ACC112 (cell line): ENCODE data around the gene PTPRN2.

Source experiments
- H2AFZ ChIP-seq: fragments of 200-600 bp; sonication (generic); one replicate; pipeline ENCODE4 v1.6.0; 2017; ENCODE audit warnings: antibody characterized with exemption, low read length; ENCODE audit not compliant: unreplicated experiment
- H3K27ac ChIP-seq: fragments of 200-600 bp; sonication (generic); 2 replicates; pipeline ENCODE4 v1.5.1; 2014; ENCODE audit warnings: low read depth, mild to moderate bottlenecking, antibody characterized with exemption, low read length, moderate library complexity
- H3K27me3 ChIP-seq: fragments of 200-600 bp; sonication (generic); 2 replicates; pipeline ENCODE4 v1.6.1; 2014; ENCODE audit warnings: mild to moderate bottlenecking, antibody characterized with exemption, low read length, moderate library complexity, mixed read lengths; ENCODE audit not compliant: insufficient read depth
- H3K36me3 ChIP-seq: fragments of 200-600 bp; sonication (generic); 2 replicates; pipeline ENCODE4 v1.6.1; 2016; ENCODE audit warnings: mild to moderate bottlenecking, antibody characterized with exemption, low read length, moderate library complexity, mixed read lengths; ENCODE audit not compliant: insufficient read depth
- H3K4me1 ChIP-seq: fragments of 200-600 bp; sonication (generic); one replicate; pipeline ENCODE4 v1.6.1; 2016; ENCODE audit warnings: low read length, mixed read lengths; ENCODE audit not compliant: insufficient read depth, unreplicated experiment, control insufficient read depth
- H3K4me3 ChIP-seq: fragments of 200-600 bp; sonication (generic); 2 replicates; pipeline ENCODE4 v1.5.1; 2014; ENCODE audit warnings: mild to moderate bottlenecking, low read depth, low read length
- H3K79me2 ChIP-seq: fragments of 200-600 bp; sonication (generic); one replicate; pipeline ENCODE4 v1.6.0; 2016; ENCODE audit warnings: low read length; ENCODE audit not compliant: control insufficient read depth, unreplicated experiment, insufficient read depth

PTPRN2 gene

DNA sequence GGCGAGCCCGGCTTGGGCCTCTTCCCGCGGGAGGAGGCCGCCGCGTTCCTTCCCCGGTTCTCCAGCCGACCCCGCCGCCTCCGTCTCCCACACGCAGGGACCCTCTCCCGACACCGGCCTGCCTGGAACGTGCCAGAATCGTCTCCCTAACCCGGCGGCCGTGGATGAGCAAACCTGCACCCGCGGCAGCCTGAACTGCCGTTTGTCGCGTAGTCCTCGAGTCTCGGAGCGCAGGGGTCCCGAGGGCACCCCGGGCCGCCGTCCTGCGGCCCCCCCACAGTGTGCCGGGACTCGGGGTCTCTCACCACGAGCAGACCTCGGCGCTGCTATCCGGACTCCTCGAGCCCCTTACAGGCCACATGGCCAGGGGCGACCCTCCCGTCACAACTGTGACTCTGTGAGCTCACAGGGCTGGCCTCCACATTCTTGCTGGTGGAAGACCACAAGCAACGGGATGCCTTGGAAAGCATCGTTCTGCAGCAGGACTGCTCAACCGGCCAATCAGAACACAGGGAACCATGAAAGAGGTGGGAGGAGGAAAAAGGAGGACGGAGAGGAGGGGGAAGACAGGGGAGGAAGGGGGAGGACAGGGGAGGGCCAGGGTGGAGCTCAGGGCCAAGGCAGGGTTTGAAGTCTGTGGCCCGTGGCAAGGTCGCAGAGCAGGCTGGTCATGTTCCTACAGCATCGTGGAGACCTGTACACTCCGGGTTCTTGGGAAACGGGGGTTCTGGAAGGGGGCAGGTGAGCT, 973.9 kb downstream of the PTPRN2 start:
- H3K4me3 ChIP-seq: no peak overlapping the region
- no peaks in the 10 kb centered on the region for H3K4me1 ChIP-seq
- no peaks in the 10 kb centered on the region for H3K79me2 ChIP-seq
- no peaks in the 10 kb centered on the region for H3K27me3 ChIP-seq
- H2AFZ ChIP-seq: no peak overlapping the region
- no peaks in the 10 kb centered on the region for H3K36me3 ChIP-seq
- no peak overlapping the region for H3K27ac ChIP-seq

DNA sequence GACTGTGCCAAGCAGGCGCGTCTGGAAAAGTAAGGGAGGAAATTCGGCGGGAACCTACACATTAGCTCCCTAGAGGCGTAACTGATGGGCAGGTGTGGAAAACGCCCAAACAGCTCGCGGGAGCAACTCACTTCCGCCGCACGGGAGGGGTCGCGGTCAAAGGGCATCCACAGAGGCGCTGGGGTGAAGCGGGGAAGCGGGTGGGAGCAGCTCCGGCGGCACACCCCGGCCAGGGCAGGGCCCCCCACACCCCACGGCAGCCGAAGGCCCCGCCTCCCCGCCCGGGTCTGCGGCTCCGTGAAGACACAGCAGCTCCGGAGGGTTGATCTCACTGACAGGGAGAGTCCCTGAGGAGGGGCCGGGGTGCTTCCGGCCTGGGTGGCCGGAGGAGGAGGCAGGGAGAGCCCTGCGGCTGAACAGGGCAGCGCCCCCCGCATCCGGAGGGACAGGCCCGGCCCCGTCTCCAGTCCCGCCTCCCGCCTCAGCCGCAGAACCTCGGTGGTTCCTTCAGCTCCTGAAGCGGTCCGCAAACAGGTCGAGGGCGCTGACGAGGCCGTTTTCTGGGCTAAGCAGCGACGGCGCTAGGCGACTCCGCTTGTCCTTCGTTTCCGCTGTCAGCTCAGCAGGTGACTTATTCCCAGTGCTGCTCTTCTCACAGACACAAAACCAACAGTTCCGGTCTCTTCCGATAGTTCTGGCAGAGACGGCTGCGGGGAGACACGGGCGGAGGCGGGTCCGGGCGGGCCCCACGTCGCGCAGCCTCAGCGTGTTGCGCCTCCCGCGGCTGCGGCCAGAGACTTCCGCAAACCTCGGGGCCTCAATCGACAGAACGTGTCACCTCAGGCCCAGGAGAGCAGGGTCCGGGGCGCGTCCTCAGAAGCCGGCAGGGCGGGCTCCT, 974.7 kb downstream of the PTPRN2 start:
- H3K27me3 ChIP-seq: no peaks in the 10 kb centered on the region
- no peaks in the 10 kb centered on the region for H3K4me1 ChIP-seq
- no peaks in the 10 kb centered on the region for H3K79me2 ChIP-seq
- H3K36me3 ChIP-seq: no peaks in the 10 kb centered on the region
- no peak overlapping the region for H2AFZ ChIP-seq
- H3K27ac ChIP-seq: no peak overlapping the region
- no peak overlapping the region for H3K4me3 ChIP-seq

DNA sequence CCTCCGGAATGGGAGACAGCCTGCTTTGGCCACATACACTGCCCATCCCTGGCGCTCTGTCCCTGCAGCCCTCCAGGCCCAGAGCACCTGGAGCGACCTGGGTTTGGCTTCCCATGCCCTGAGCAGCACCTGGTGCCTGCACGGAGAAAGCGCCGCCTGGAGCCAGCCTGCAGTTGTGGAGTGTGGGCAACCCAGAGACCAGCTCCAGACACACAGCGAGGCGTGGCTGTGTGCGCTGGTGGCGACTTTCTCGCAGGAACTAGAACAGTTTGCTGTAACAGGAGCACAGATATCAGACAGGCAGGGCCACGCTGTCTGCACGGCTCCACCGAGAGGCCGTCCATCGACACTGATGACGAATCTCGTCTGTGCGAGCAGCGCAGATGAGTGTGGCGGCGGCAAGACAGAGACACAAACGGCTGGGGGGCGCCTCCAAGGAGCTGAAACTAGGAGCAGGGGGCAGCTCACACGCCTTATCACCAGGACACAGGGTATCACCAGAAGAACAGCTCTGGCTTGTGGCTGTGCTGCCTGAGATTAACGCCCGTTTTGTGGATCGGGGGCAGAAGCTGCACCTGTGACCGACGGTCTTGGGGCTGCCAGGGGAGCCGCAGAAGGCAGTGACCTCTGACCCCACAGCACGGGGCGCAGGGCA, 975.5 kb downstream of the PTPRN2 start:
- H3K27me3 ChIP-seq: no peaks in the 10 kb centered on the region
- H3K4me1 ChIP-seq: no peaks in the 10 kb centered on the region
- no peak overlapping the region for H3K27ac ChIP-seq
- H2AFZ ChIP-seq: no peak overlapping the region
- H3K79me2 ChIP-seq: no peaks in the 10 kb centered on the region
- no peak overlapping the region for H3K4me3 ChIP-seq
- H3K36me3 ChIP-seq: no peaks in the 10 kb centered on the region

DNA sequence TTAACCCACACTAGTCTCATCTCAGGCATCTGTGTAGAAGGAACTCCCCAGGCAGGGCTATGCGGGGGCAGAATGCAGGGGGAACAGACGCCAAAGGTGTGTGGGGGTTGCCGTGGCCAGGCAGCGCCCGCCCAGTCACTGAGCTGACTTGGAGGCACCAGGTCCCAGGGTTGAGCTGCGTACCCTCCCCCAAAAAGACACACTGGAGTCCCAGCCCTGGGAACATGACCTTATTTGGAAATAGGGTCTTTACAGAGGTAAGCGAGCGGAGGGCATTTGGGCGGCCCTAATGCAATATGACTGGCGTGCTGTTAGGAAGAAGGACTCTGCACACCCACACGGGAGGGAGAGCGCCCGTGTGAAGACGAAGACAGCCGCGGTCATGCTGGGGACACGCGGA, 976.3 kb downstream of the PTPRN2 start:
- Histone ChIP-seq H3K36me3 (no peaks in the 10 kb centered on the region), H3K79me2 (no peaks in the 10 kb centered on the region), H2AFZ (no peak overlapping the region), H3K27ac (no peak overlapping the region), H3K4me3 (no peak overlapping the region), H3K27me3 (no peaks in the 10 kb centered on the region), H3K4me1 (no peaks in the 10 kb centered on the region)

DNA sequence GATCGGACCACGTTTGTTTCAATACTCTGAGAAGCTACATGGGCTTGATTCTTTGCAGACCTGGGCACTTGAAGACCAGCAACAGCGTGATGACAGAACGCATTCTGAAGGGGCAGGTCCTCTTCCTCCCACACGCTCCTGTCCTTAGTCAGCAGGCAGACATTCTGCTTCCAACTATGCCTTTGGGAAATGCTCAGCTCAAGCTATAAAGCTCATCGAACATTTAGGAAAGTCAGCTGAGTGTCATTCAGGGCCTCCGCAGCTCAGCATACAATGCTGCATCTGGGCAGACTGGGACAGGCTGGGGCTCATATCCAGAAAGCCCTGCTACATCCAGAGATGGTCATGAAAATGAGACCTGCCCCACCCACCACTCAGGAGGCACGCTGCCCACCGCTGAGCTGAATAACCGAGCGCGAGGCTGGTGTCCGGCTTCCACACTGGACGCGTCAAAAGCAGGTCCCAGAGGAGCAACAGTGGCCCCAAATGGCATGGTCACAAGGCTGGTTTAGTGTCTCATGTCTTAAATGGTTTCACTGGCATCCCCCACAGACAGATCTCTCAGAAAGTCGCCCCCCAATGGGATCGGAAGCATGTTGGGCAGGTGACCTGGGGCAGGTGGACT, 976.8 kb downstream of the PTPRN2 start:
- H3K4me1 ChIP-seq: no peaks in the 10 kb centered on the region
- H3K27me3 ChIP-seq: no peaks in the 10 kb centered on the region
- H3K27ac ChIP-seq: no peak overlapping the region
- no peaks in the 10 kb centered on the region for H3K36me3 ChIP-seq
- H2AFZ ChIP-seq: no peak overlapping the region
- no peaks in the 10 kb centered on the region for H3K79me2 ChIP-seq
- no peak overlapping the region for H3K4me3 ChIP-seq

DNA sequence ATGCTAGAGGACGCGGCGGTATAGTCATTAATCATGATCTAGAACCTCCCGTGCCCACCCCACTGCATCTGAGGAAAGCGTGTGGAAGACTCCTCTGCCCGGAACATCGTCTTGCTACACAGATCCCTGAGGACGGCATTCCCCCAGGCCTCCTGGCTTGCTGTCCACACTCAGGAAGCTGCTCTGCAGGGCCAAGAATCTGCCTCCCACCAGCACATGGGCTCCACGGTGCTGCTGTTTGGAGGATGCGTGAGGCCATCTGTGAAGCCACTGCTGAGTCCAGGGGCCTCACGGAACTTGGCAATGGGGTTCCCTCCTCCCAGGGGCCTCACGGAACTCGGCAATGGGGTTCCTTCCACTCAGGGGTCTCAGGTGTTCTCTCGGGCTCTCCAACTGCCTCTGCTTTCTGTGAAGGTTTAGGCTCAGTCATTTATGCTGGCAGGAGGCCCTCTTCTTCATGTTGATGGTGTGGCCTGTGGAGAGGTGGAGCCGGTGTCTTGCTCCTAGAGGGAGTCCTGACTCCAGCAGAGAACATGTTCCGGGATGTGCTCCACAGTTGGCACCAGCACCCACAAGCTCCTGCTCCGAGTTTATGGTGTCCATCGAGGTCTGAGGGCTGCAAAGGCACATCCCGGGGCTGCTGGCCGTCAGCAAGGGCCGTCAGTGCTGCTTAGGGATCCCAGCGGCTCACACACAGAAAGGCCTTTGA, 977.5 kb downstream of the PTPRN2 start:
- H3K27me3 ChIP-seq: no peaks in the 10 kb centered on the region
- H3K4me1 ChIP-seq: no peaks in the 10 kb centered on the region
- H3K4me3 ChIP-seq: no peak overlapping the region
- H3K36me3 ChIP-seq: no peaks in the 10 kb centered on the region
- no peaks in the 10 kb centered on the region for H3K79me2 ChIP-seq
- no peak overlapping the region for H2AFZ ChIP-seq
- H3K27ac ChIP-seq: no peak overlapping the region

DNA sequence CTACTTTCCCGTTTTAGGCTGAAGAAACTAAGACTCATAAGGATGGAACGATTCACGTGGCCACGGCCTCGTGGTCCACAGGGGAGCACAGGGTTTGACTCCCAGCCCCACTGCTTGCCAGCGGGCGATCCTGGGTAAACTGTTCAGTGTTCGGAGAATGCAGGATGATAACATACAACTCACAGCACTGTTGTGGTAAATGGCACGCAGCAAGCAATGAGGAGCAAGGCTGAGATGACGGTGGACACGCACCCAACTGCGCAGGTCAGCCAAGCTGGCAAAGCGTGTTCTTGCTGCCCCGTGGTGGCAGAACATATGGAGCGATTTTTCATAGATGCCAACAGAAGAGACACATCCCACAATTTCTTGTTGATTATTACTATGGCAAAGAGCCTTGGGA, 978.1 kb downstream of the PTPRN2 start:
- Histone ChIP-seq H3K4me3 (no peak overlapping the region), H3K4me1 (no peaks in the 10 kb centered on the region), H3K27me3 (no peaks in the 10 kb centered on the region), H3K36me3 (no peaks in the 10 kb centered on the region), H3K27ac (no peak overlapping the region), H3K79me2 (no peaks in the 10 kb centered on the region), H2AFZ (no peak overlapping the region)

DNA sequence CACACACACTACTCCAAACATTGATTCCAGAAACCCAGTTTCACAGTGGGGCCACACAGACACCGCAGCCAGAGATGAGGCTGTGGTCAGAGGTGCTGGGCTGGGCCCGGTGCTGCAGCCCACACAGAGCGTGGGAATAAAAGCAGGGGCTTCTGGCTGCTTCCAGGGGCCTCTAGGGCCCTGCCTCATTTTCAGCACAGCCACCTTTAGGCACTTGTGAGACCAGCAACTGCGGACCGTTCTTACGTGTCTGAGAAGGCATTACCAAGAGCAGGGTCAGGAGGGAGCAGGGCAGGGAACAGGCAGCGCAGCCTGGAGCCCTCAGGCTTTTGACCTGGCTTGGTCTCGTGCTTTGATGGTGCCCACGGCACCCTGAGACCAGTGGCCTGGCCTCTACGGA, 980.4 kb downstream of the PTPRN2 start:
- no peaks in the 10 kb centered on the region for H3K79me2 ChIP-seq
- H3K36me3 ChIP-seq: no peaks in the 10 kb centered on the region
- H3K4me1 ChIP-seq: no peaks in the 10 kb centered on the region
- no peak overlapping the region for H3K4me3 ChIP-seq
- no peak overlapping the region for H2AFZ ChIP-seq
- H3K27me3 ChIP-seq: no peaks in the 10 kb centered on the region
- H3K27ac ChIP-seq: no peak overlapping the region

DNA sequence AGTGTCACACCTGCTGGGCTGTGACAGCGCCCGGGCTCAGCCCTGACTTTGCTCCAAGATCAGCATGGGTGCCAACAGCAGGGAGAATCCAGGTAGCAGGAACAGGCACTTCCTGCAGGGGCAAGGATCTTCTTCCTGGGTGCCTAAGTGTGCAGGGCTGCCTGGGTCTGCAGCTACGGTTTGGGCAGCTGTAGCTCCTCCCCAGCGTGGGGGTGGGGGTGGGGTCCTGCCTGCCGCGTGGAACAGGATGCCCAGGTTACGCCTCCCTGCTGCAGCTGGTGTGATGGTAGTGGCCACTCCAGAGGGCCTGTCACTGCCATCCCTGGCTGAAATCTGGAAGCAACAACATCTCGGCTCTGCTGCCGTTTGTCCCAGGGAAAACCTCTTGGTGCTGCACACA, 981.5 kb downstream of the PTPRN2 start:
- Histone ChIP-seq H2AFZ (no peak overlapping the region), H3K4me1 (no peaks in the 10 kb centered on the region), H3K4me3 (no peak overlapping the region), H3K36me3 (no peaks in the 10 kb centered on the region), H3K27me3 (no peaks in the 10 kb centered on the region), H3K79me2 (no peaks in the 10 kb centered on the region), H3K27ac (no peak overlapping the region)

DNA sequence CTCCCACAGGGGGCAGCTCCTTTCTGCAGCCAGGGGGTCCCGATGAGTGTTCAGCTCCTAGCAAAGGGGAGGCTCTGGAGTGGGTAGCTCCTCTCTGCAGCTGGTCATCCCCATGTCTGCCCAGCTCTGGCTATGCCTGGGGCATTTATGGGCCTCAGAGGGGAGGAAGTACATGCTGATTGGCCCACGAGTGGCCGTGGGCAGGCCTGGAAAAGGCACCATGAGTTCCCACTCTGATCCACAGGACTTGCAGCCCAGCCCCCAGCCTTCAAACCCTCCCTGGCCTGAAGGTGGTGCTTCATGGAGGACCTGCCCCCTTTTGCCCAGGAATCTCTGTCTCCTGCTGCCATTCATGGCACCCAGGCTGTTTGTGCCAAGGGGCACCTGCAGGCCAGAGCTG, 982.0 kb downstream of the PTPRN2 start:
- no peak overlapping the region for H3K4me3 ChIP-seq
- no peaks in the 10 kb centered on the region for H3K27me3 ChIP-seq
- no peaks in the 10 kb centered on the region for H3K79me2 ChIP-seq
- H3K27ac ChIP-seq: no peak overlapping the region
- H3K4me1 ChIP-seq: no peaks in the 10 kb centered on the region
- no peaks in the 10 kb centered on the region for H3K36me3 ChIP-seq
- H2AFZ ChIP-seq: no peak overlapping the region
